GOT3 (cell line): ENCODE data around the gene PPP2R2C.

Experiments used
- DNase-seq: peaks from one replicate; lab custom pipeline; 2025; ENCODE audit warnings: mixed read lengths; lab: John Stamatoyannopoulos, UW

PPP2R2C gene

DNA sequence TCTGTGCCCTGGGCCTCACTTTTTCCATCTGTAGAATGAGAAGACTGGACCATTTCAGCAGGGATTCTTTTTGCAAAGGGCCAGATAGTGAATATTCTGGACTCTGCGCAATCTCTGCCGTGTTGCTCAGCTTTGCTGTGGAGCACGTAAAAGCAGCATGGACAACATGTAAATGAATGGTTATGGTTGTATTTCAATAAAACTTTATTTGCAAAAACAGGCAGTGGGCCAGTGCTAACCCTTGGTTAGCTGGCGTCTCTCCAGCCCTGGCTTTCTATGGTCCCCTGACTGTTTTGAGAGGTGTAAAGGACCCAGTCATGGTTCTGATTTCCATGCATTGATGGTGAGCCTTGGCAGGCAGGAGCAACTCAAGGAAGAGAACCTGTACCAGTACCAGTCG is 184.1 kb downstream of the PPP2R2C start:
- no peak for DNase-seq

GRCh38 chr4:6287017-6287788 is 185.2 kb downstream of the PPP2R2C start:
- DNase-seq: no peak

DNA sequence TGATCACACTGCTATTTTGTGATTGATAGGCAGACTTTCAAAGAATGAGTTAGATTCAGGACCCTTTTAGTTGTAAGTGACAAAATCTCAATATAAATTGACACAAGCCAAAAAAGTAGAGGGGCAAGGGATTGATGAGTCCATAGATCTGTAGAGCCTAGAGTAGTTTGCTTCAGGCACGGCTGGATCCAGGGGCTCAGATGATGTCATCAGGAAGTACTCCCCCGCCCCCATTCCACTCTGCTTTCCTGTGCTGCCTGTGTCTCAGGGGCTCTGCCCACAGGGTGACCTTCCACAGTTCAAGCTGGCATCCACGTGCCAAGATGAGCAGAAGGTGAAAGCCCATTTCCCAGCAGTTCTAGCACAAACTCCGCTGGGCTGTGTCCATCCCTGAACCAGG is 189.1 kb downstream of the PPP2R2C start:
- no peak for DNase-seq

DNA sequence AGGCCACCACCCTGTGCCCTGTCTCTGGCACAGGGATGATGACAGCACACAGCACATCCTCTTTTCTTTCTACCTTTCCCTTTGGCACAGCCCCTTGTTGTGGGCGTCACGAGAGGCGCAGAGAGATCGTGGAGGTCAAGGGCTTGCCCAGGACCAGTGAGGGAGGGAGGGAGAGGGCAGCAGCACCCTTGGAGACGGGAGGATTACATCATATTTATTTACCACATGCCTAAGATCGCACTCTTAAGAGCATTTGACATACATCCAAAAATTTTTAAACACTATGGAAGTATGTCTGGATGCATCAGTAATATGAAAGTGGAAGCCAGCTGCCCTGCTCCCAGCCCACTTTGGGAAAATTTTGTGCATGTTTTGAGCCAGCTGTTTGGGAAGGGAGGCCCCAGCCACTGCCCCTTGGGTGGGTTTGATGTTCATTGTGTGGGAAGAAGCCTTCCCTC is 190.1 kb downstream of the PPP2R2C start:
- no peak for DNase-seq

DNA sequence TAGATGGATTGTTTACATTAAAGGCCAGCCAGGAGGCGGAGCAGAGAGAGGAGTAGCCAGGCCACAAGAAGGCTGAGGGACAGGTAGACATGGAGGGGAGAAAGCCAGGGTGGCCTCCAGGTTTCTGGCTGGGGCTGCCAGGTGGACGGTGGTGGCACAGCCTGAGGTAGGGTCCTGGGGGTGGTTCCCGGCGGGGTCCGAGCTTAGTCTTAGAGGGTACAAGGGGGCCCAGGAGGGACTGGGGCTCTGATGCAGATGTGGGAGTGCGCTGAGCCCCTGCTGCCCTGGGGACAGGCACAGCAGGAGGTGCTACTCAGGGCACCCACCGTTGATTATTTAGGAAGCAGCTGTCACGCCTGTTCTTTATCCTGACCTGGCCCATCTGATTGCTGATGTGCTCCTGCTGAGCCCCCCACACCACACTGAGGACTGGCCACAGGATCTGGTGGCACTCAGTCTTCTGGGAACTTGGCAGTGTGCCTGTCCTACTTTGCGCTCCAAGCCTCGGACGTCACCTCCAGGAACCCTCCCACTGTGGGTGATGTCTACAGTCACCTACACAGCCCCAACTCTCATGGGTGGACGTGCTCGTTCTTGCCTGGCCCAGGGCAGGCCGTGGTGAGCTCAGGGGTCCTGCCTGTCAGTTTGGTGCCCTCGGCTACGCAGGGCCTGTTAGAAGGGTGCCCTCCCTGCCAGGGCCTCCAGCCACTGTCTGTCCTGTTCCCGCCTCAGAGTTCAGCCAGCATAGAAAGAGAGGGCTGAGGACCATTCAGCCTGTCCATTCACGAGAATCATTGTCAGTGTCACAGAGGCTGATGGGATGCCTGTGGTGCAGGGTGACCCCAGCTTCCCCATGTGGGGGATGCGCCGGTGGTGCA is 190.7 kb downstream of the PPP2R2C start:
- no peak for DNase-seq

DNA sequence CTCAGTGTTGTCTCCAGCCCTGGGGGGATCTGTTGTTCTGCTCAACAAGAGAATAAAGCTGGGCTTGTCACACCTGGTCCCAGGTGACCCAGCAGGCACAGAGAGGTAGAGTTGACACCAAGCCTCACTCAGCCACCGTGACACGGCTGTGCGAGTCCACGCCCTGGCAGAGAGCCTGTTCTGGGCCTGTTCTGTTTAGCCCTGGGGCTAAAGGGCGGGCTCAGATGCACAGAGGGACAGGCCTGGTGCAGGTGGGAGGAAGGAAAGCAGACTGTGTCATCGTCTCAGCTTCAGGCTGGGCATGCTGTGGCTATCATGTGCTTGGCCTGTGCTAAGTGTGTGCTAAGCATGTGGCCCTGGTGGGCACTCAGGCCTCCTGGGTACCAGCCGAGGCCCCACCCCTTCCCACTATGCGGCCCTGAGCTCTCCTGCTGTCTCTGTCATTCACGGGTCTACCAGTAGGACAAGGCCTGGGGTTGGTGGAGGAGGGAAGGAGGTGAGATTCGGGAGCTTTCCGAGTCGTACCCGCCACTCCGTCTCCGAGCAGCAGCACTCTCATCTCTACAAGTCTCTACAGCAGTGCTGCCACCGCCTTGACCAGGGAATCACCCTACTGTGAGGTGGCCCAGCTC is 191.9 kb downstream of the PPP2R2C start:
- no peak for DNase-seq

DNA sequence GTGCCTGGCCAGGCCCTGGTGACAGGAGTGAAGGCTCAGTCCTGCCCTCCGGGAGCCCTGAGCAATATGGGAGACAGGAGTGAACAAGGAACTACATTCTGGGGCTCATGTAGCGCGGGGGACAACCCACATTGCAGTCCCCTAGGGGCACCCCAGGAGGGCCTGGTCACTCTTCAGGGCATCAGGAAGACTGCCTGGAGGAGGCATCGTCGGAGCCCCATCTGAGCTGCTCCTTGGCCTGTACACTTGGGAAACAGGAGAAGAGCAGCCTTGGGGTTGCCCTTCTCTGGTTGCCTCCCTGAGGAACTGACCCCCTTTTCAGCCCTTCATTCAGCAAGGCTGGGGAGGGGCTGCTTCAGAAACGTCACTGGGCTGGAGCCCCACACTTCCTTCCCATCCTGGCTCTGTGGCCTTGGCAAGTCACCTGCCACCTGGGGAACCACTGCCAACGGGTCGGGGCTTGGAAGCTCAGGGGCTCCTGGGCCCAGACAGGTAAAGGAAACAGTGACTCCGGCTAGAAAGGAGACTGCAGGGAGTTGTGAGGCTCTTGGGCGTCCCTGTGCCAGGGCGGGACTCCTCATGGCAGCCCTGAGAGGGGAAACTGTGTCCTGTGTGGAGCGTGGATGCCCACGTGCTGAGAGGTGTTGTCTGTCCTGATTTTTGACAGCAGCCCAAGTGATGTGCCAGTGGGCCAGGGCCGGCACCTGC is 192.7 kb downstream of the PPP2R2C start:
- DNase-seq: no peak

DNA sequence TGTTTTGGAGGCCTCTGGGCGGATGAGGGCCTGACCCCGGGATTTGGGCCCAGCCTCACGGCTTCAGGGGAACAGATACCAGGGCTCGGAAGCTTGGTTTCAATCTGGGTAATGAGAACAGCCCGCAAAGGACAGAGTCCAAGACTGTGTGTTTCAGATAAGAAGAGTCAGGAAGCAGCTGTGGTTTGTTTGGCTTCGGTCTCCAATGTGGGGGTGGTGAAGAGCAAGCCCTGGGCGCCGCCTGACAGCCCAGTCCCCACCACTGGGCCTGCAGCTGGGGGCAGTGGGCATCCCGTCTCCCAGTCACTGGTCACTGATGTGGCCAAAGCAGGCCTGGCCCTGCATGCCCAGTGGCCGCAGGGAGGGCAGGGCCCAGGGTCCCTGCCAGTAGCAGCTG is 193.6 kb downstream of the PPP2R2C start:
- no peak for DNase-seq

DNA sequence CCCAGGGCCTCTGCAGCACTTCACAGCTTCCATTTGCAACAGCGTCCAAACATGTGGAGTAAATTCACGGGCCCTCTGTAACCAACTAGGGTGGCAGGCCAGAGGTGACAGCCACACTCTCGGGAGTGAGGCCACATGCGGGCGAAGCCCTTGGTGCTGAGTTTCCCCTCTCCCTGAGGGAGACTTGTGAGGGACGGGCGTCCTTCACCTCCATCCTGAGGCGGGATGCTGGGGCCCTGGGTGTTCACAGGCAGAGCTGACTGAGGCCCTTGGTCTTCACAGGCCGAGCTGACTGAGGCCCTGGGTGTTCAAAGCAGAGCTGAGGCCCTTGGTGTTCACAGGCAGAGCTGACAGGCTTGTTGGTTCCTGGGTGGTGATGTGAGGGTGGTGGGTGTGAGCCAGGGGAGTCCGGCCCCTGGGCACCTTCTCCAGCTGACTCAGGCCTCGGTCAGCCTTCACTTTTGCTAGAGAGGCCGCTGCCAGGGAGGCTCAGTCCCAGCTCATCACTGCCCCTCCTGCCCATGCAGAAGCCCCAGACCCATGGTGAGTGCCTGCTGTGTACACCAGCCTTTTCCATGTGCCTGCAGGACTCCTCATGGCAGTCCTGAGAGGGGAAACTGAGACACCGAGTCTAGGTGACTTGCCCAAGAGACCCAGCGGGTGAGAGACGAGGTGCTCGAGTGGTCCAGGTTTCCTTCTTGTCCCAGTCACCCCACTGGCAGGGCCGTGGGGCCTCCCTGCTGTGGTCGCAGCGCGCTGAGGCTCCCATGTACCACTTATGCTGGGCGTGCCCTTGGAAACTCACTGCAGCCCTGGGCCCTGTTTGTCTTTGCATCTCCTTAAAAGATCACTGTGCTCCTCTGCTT is 194.2 kb downstream of the PPP2R2C start:
- no peak for DNase-seq

DNA sequence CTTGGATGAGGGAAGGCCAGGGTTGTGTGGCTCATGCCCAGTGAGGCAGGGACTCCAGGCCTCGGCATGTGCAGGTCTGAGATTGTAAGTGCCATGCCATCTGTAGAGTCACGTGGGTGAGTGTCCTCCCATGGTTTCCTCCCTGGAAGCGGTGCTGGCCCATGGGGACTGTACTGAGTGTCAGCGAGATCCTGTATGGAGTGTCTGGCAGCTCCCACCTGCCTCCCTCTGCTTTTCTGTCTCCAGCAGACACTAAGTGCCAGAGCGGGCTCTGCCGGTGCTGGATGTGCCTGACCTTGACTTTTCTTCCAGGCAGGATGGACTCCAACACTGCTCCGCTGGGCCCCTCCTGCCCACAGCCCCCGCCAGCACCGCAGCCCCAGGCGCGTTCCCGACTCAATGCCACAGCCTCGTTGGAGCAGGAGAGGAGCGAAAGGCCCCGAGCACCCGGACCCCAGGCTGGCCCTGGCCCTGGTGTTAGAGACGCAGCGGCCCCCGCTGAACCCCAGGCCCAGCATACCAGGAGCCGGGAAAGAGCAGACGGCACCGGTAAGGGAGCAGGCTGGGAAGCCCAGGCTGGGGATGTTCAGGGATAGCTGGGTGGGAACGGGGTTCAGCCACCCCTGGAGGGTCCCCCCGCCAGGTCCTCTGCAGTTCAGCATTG is 195.1 kb downstream of the PPP2R2C start:
- DNase-seq: no peak

DNA sequence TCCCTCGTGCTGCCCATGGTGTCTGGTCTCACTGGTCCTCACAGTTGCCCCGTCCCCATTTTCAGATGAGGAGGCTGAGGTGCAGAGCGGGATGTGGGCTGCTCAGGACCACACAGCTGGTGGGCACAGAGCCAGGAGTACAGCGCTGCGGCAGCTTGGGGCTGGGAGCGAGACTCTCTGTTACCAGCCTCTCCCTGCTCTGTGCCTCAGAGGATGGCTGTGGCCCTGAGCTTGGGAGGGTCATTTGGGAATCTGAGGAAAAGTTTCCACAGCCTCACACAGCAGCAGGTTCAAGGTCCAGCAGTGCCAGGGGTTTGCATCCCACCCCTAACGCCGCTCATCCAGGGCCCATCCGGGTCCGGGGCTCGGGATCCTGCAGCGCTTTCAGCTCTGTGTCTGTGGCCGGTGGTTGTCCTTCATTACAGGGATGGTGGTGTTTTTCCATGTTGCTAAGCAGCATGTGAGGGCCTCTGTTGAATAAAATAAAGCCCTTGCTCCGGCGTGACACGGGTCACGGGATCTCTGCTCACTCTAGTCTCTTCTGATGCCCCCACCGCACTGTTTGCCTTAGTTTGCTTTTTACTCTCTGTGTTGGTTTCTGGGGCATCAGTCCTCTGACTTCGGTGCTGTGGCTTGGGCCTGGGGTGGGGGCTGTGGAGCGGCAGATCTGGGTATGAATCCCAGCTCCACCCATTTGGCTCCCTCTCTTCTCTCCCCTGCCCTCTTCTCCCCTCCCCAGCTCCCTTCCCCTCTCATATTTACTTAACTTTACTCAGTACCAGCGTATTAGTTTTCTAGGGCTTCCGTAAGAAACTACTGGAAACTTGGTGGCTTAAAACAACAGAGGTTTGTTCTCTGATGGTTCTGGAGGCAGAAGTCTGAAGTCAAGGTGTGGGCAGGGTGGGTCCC is 196.3 kb downstream of the PPP2R2C start:
- DNase-seq: no peak

- DNase-seq: no peak
Observed at GRCh38 chr4:6275351-6275750, 197.1 kb downstream of the PPP2R2C start.

DNA sequence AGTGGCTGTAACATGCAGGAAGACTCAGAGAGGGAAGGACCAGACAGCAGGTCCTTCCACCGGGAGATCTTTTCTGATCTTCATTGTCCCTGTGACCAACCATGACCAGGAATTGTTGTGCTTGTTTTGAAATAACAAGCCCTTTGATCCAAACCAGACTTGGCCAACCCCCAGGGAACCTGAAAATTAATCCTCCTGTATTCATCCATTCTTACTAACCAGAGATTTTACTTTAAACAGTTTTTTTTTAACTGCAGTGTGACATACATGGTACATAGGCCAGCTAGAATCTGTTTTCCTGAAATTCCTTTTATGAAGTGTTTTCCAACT is 198.8 kb downstream of the PPP2R2C start:
- no peak for DNase-seq

DNA sequence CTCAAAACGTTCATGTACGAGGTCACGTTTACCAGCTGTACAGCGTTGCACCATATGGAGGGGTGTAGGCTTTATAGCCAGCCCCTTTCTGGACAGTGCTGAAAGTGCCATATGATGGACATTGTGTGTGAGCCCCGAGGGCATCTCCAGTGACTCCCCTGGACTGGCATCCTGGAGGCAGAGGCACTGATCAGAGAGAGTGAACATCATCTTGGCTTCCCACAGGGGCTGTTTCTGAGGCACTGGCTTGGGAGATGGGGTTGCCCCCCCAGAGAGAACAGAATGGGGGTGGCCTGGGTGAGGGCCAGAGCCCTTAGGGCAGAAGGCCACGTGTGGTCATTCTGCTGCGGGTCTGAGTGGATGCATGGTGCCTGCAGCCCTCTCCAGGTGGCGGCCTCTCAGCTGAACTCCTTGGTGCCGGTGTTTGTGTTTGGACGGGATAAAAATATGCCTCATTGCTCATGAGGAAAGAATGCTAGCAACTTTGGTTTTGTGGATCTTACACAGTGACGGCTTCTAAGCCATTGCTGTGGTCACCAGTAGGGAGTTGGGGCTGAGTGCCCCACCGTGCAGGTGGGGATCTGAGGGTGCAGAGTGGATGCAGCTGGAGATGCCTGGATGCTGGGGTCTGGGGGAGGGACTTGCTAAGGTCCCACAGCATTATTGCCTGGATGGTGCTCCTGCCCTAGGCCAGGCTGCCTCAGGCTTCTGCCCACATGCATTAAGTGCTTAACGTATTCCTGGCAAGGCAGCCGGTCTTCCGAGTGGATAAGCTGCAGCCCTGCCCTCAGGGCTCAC is 199.4 kb downstream of the PPP2R2C start:
- no peak for DNase-seq

GRCh38 chr4:6271701-6272465 is 200.5 kb downstream of the PPP2R2C start:
- no peak for DNase-seq

- DNase-seq: no peak
Observed at GRCh38 chr4:6271206-6271605, 201.2 kb downstream of the PPP2R2C start.

GRCh38 chr4:6270636-6271121 is 201.7 kb downstream of the PPP2R2C start:
- DNase-seq: no peak
